ENCODE results near the gene MYPN.

MYPN gene

DNA sequence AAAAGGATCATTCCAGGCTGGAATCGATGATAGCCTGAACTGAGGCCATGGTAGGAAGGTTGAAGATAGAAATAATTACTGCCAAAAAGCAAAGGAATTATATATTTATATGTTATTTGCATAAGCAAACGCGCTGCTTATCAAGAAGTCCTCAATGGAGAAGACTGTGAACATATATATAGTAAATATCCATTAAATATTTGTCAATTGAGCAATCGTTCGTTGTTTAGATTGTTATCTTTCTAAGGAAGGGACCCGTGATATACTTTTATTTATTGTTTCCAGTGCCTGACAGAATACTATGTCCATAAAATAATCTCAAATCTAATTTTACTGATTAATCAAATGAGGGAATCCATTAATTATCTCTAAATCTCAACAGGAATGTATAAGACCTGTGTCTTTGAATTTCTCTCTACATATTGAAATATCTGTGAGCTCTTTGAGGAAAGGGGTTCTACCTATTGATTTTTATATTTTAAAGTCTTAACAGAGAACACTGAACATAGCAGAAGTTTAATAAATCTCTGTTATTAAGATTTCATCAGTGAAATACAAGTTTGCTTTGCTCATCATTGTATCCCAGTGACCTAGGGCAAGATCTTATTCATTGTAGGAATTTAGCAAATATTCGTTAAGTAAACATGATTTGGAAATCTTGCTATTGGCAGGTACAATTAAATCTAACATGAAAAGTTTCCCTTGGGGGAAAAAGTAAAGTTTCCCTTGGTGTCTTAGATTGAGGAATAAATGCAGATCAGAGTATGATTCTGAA, 22.2 kb upstream of the MYPN start:
- DNase-seq: no peak
- H3K27me3 ChIP-seq: no peaks in the 10 kb centered on the region
- intact Hi-C loops (cut with DNase I; ENCODE audit: low total_unique reads): loop anchor here (5.0 kb wide), 1 partner anchor 70 kb away; no protein-coding TSS in a partner anchor
- no peaks in the 10 kb centered on the region for H3K36me3 ChIP-seq
- TF ChIP-seq, protein P1, sequence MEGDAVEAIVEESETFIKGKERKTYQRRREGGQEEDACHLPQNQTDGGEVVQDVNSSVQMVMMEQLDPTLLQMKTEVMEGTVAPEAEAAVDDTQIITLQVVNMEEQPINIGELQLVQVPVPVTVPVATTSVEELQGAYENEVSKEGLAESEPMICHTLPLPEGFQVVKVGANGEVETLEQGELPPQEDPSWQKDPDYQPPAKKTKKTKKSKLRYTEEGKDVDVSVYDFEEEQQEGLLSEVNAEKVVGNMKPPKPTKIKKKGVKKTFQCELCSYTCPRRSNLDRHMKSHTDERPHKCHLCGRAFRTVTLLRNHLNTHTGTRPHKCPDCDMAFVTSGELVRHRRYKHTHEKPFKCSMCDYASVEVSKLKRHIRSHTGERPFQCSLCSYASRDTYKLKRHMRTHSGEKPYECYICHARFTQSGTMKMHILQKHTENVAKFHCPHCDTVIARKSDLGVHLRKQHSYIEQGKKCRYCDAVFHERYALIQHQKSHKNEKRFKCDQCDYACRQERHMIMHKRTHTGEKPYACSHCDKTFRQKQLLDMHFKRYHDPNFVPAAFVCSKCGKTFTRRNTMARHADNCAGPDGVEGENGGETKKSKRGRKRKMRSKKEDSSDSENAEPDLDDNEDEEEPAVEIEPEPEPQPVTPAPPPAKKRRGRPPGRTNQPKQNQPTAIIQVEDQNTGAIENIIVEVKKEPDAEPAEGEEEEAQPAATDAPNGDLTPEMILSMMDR (IDR thresholded peaks at IDR 0.05): no peak
- peaks cover 0 to 5% (median 0%) of the 10 kb centered on the region in 4 donors for H3K4me1 ChIP-seq
- H3K27ac ChIP-seq: no peak overlapping the region
- no peaks in the 10 kb centered on the region for H3K9me3 ChIP-seq
- no peak overlapping the region for H3K4me3 ChIP-seq

GRCh38 chr10:68087685-68088401, 21.4 kb upstream of the MYPN start:
- no peak for DNase-seq
- Histone ChIP-seq H3K36me3 (no peaks in the 10 kb centered on the region), H3K9me3 (no peaks in the 10 kb centered on the region), H3K4me3 (no peak overlapping the region), H3K4me1 (peaks cover 0 to 5% (median 0%) of the 10 kb centered on the region in 4 donors), H3K27ac (no peak overlapping the region), H3K27me3 (no peaks in the 10 kb centered on the region)
- intact Hi-C loops (cut with DNase I; ENCODE audit: low total_unique reads): loop anchor here (5.0 kb wide), 1 partner anchor 69 kb away; no protein-coding TSS in a partner anchor
- TF ChIP-seq, protein P1 (IDR thresholded peaks at IDR 0.05): no peak

GRCh38 chr10:68088740-68089139, 20.5 kb upstream of the MYPN start:
- Histone ChIP-seq H3K4me1 (peaks cover 0 to 4% (median 0%) of the 10 kb centered on the region in 4 donors), H3K27me3 (no peaks in the 10 kb centered on the region), H3K36me3 (no peaks in the 10 kb centered on the region), H3K9me3 (no peaks in the 10 kb centered on the region), H3K27ac (no peak overlapping the region), H3K4me3 (no peak overlapping the region)
- TF ChIP-seq, protein P1 (IDR thresholded peaks at IDR 0.05): no peak
- DNase-seq: no peak
- intact Hi-C loops (cut with DNase I; ENCODE audit: low total_unique reads): loop anchor here (5.0 kb wide), 1 partner anchor 69 kb away; no protein-coding TSS in a partner anchor

DNA sequence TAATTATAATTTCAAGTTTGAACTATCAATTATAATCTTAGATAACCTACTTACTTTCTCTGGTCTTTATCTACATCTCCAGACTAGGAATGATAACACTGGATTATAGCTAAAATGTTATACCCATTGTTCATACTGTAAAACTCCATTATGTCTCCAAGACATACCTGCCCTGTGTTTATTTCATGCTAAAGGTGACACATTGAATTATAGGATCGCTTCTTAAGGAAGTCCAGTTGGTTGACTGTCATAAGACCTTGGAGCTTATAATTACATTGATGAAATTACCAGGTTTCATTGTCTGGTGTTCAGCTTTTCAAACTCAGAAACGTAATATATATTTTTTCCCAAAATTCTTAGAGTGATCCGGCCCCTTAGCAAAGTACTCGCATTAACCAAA, 18.7 kb upstream of the MYPN start:
- Histone ChIP-seq H3K36me3 (no peaks in the 10 kb centered on the region), H3K27me3 (no peaks in the 10 kb centered on the region), H3K4me3 (no peak overlapping the region), H3K27ac (no peak overlapping the region), H3K9me3 (no peaks in the 10 kb centered on the region), H3K4me1 (no peaks in the 10 kb centered on the region)
- no peak for DNase-seq
- TF ChIP-seq, protein P1 (IDR thresholded peaks at IDR 0.05): no peak
- intact Hi-C loops (cut with DNase I; ENCODE audit: low total_unique reads): no loop called here

DNA sequence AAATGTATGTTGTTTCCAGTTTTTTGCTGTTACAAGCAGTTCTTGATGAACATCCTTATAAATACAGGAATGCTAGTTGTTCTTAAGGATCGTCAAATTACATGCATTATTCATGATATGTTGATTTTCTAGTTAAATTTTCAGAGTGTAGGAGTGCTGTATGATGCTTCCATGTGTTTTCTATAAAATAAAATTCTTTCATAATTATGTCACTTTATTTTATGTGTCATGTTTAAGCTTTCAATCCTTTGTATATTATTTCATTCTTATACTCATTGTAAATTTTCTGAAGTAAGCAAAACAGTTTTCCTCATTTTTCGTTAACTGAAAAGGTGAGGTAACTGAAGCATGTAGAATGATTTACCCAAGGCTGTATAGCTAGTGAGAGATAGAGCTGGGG, 16.8 kb upstream of the MYPN start:
- no peaks in the 10 kb centered on the region for H3K27me3 ChIP-seq
- no peak for DNase-seq
- intact Hi-C loops (cut with DNase I; ENCODE audit: low total_unique reads): no loop called here
- TF ChIP-seq, protein P1 (IDR thresholded peaks at IDR 0.05): no peak
- H3K27ac ChIP-seq: no peak overlapping the region
- H3K36me3 ChIP-seq: no peaks in the 10 kb centered on the region
- H3K9me3 ChIP-seq: no peaks in the 10 kb centered on the region
- H3K4me3 ChIP-seq: no peak overlapping the region
- no peaks in the 10 kb centered on the region for H3K4me1 ChIP-seq
